ENCODE results near the gene GPR146. TPM values are rescaled to one million over a fixed set of nuclear protein-coding genes. Genes with fewer than 3 reads are reported as not detected.

The GPR146 gene
- total RNA-seq, 1 donor from 2014 or later: 1.3 TPM

DNA sequence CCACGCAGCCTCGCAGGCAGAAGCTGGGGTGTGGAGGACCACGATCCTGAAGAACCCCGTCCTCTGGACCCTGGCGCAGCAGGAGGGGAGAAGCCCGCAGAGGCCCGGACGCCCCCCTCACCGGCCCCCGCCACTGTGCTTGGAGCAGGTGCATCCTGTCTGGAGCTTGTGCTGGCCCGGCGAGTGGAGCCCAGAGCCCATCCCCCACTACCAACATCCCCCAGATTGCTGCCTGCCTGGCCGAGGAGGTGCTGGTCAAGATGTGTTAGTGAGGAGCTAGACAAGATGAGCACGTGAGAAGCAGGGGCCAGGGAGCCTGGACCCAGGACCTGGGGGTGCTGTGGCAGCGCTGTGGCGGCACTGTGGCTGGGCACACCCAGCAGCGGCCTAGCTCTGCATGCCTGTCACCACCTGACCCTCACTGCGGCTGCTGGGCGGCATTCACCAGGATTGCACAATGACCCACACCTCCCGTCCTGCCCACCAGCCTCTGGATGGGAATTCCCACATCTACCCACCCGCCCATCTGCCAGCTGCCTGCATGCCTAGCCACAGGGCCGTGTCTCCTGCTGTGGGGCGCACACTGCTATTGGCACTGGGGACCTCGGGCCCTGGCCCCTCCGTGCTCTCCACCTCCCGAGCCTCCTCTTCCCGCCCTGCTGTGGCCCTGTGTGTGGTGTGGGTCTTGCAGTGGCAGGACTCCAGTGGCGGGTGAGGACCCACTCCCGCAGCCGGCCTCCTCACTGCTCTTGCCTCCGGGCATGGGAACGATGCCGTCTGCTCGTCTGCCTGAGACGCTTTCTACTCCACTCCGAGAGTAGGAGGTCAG lies 11.8 kb downstream of the GPR146 start:
- DNase-seq (ENCODE audit: low read depth): peak; percentile 44
- Histone ChIP-seq H3K36me3 (ENCODE audit: control insufficient read depth, insufficient read depth, low read length) (no peaks in the 10 kb centered on the region), H3K4me3 (ENCODE audit: low read depth, low read length) (no peak overlapping the region), H3K27me3 (ENCODE audit: control insufficient read depth, insufficient read depth, low read length) (no peaks in the 10 kb centered on the region)
- TF ChIP-seq, protein P1, sequence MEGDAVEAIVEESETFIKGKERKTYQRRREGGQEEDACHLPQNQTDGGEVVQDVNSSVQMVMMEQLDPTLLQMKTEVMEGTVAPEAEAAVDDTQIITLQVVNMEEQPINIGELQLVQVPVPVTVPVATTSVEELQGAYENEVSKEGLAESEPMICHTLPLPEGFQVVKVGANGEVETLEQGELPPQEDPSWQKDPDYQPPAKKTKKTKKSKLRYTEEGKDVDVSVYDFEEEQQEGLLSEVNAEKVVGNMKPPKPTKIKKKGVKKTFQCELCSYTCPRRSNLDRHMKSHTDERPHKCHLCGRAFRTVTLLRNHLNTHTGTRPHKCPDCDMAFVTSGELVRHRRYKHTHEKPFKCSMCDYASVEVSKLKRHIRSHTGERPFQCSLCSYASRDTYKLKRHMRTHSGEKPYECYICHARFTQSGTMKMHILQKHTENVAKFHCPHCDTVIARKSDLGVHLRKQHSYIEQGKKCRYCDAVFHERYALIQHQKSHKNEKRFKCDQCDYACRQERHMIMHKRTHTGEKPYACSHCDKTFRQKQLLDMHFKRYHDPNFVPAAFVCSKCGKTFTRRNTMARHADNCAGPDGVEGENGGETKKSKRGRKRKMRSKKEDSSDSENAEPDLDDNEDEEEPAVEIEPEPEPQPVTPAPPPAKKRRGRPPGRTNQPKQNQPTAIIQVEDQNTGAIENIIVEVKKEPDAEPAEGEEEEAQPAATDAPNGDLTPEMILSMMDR (IDR thresholded peaks at IDR 0.05; ENCODE audit: insufficient read depth, low read length, severe bottlenecking): no peak
- no peak for FAIRE-seq

DNA sequence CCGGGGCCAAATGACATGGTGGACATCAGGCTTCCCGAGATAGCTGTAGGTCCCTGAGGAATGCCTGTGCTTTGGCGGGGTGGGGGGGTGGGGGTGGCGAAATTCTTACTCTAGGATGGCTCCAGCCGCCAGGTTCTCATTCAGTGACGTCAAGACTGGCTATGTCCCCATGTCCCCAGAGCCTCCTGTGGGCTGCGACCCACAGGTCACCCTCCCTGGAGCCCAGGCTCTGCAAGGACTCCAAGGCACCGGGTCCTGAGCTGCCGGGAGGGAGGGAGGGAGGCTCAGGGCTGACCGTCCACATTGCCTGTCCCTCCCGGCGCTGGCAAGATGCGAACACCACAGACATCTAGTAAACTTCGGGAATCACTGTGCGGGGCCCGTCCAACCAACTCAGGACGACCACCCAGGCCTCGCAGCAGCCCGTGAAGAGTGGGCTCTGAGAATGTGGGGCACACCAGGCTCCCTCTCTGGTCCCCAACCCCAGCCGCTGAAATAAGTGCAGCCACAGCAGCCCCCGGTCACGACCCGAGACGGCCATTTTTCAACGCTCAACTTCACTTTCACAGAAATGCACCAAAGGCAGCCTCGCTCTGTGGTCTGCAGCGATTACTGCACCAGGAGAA lies 12.6 kb downstream of the GPR146 start:
- TF ChIP-seq, protein P1 (IDR thresholded peaks at IDR 0.05; ENCODE audit: insufficient read depth, low read length, severe bottlenecking): no peak
- DNase-seq (ENCODE audit: low read depth) (no peak), FAIRE-seq (no peak)
- Histone ChIP-seq H3K4me3 (ENCODE audit: low read depth, low read length) (no peak overlapping the region), H3K27me3 (ENCODE audit: control insufficient read depth, insufficient read depth, low read length) (no peaks in the 10 kb centered on the region), H3K36me3 (ENCODE audit: control insufficient read depth, insufficient read depth, low read length) (no peaks in the 10 kb centered on the region)

DNA sequence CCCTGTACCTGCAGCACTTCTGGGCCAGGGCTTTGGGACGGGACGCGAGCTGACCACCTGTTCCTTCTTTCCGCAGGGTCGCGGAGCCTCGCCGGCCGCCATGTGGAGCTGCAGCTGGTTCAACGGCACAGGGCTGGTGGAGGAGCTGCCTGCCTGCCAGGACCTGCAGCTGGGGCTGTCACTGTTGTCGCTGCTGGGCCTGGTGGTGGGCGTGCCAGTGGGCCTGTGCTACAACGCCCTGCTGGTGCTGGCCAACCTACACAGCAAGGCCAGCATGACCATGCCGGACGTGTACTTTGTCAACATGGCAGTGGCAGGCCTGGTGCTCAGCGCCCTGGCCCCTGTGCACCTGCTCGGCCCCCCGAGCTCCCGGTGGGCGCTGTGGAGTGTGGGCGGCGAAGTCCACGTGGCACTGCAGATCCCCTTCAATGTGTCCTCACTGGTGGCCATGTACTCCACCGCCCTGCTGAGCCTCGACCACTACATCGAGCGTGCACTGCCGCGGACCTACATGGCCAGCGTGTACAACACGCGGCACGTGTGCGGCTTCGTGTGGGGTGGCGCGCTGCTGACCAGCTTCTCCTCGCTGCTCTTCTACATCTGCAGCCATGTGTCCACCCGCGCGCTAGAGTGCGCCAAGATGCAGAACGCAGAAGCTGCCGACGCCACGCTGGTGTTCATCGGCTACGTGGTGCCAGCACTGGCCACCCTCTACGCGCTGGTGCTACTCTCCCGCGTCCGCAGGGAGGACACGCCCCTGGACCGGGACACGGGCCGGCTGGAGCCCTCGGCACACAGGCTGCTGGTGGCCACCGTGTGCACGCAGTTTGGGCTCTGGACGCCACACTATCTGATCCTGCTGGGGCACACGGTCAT lies 13.3 kb downstream of the GPR146 start:
- Histone ChIP-seq H3K4me3 (ENCODE audit: low read depth, low read length) (no peak overlapping the region), H3K36me3 (ENCODE audit: control insufficient read depth, insufficient read depth, low read length) (no peaks in the 10 kb centered on the region), H3K27me3 (ENCODE audit: control insufficient read depth, insufficient read depth, low read length) (no peaks in the 10 kb centered on the region)
- FAIRE-seq (no peak), DNase-seq (ENCODE audit: low read depth) (no peak)
- TF ChIP-seq, protein P1 (IDR thresholded peaks at IDR 0.05; ENCODE audit: insufficient read depth, low read length, severe bottlenecking): no peak

DNA sequence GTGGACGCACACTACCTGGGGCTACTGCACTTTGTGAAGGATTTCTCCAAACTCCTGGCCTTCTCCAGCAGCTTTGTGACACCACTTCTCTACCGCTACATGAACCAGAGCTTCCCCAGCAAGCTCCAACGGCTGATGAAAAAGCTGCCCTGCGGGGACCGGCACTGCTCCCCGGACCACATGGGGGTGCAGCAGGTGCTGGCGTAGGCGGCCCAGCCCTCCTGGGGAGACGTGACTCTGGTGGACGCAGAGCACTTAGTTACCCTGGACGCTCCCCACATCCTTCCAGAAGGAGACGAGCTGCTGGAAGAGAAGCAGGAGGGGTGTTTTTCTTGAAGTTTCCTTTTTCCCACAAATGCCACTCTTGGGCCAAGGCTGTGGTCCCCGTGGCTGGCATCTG lies 14.0 kb downstream of the GPR146 start:
- TF ChIP-seq, protein P1 (IDR thresholded peaks at IDR 0.05; ENCODE audit: insufficient read depth, low read length, severe bottlenecking): no peak
- FAIRE-seq (no peak), DNase-seq (ENCODE audit: low read depth) (no peak)
- no peaks in the 10 kb centered on the region for H3K27me3 ChIP-seq (ENCODE audit: control insufficient read depth, insufficient read depth, low read length)
- no peak overlapping the region for H3K4me3 ChIP-seq (ENCODE audit: low read depth, low read length)
- H3K36me3 ChIP-seq (ENCODE audit: control insufficient read depth, insufficient read depth, low read length): no peaks in the 10 kb centered on the region

DNA sequence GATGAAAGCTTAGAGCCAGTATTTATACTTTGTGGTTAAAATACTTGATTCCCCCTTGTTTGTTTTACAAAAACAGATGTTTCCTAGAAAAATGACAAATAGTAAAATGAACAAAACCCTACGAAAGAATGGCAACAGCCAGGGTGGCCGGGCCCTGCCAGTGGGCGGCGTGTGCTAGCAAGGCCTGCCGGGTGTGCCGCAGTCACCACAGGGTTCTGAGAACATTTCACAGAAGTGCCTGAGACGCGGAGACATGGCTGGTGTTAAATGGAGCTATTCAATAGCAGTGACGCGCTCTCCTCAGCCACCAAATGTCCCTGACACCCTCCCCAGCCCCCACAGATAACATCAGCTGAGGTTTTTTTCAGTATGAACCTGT lies 14.5 kb downstream of the GPR146 start:
- TF ChIP-seq, protein P1 (IDR thresholded peaks at IDR 0.05; ENCODE audit: insufficient read depth, low read length, severe bottlenecking): no peak
- Histone ChIP-seq H3K27me3 (ENCODE audit: control insufficient read depth, insufficient read depth, low read length) (no peaks in the 10 kb centered on the region), H3K36me3 (ENCODE audit: control insufficient read depth, insufficient read depth, low read length) (no peaks in the 10 kb centered on the region), H3K4me3 (ENCODE audit: low read depth, low read length) (no peak overlapping the region)
- FAIRE-seq (no peak), DNase-seq (ENCODE audit: low read depth) (no peak)
